Thoracic aorta (tissue), 2 donors: ENCODE measurements around the gene GUCY1A2. TPM values are rescaled to one million over a fixed set of nuclear protein-coding genes. Genes with fewer than 3 reads are reported as not detected.

Experiments used
- ATAC-seq: fragments of 150-250 bp; one replicate; pipeline ENCODE4 v1.8.0; 2017; ENCODE audit warnings: low read depth; ENCODE audit not compliant: insufficient number of reproducible peaks, low FRiP score
- DNase-seq: peaks from one replicate; pipeline ENCODE4 v3.0.0-alpha.2; 2020; ENCODE audit warnings: low spot score
- H3K27ac ChIP-seq, 2 donors: fragments of 200-600 bp; sonication (generic); 1 replicate in 1 of 2; 2 replicates in 1 of 2; pipeline ENCODE4 v1.5.1; 2016; ENCODE audit warnings: mild to moderate bottlenecking in 2 of 2, moderate library complexity in 2 of 2
- H3K27me3 ChIP-seq: fragments of 200-600 bp; sonication (generic); replicated peaks from 2 replicates; pipeline ENCODE4 v1.6.0; 2016; ENCODE audit warnings: mild to moderate bottlenecking; ENCODE audit not compliant: insufficient read depth
- H3K36me3 ChIP-seq: fragments of 200-600 bp; sonication (generic); one replicate; pipeline ENCODE4 v1.5.1; 2016
- H3K4me1 ChIP-seq, 2 donors: fragments of 200-600 bp; sonication (generic); 1 replicate in 1 of 2; 2 replicates in 1 of 2; pipeline versions ENCODE4 v1.5.1 to v1.6.0; 2016; ENCODE audit warnings: low read depth in 2 of 2, mild to moderate bottlenecking in 1 of 2; ENCODE audit not compliant: control insufficient read depth in 1 of 2
- H3K4me3 ChIP-seq: fragments of 200-600 bp; sonication (generic); 2 replicates; pipeline ENCODE4 v1.5.1; 2016; ENCODE audit warnings: mild to moderate bottlenecking
- H3K9me3 ChIP-seq: fragments of 200-600 bp; sonication (generic); 2 replicates; pipeline ENCODE4 v1.5.1; 2016
- total RNA-seq, 2 donors: library from RNA; depleted of rRNA; stranded (reverse); fragments of >200 nt; gene quantifications; one replicate each; pipeline versions ENCODE4 v1.1.0 to v1.2.3, GENCODE V29; 2016
- TF ChIP-seq, protein P1 (sequence below): fragments of 200-600 bp; sonication (generic); IDR thresholded peaks from one replicate; pipeline ENCODE4 v1.5.1; 2019; ENCODE audit warnings: antibody characterized with exemption

GUCY1A2 gene
- total RNA-seq, 2 donors from 2014 or later = 5.3 to 9.4 TPM

GRCh38 chr11:106988151-106989077 lies 29.9 kb downstream of the GUCY1A2 start:
- no peak overlapping the region for H3K27ac ChIP-seq
- TF ChIP-seq, protein P1, sequence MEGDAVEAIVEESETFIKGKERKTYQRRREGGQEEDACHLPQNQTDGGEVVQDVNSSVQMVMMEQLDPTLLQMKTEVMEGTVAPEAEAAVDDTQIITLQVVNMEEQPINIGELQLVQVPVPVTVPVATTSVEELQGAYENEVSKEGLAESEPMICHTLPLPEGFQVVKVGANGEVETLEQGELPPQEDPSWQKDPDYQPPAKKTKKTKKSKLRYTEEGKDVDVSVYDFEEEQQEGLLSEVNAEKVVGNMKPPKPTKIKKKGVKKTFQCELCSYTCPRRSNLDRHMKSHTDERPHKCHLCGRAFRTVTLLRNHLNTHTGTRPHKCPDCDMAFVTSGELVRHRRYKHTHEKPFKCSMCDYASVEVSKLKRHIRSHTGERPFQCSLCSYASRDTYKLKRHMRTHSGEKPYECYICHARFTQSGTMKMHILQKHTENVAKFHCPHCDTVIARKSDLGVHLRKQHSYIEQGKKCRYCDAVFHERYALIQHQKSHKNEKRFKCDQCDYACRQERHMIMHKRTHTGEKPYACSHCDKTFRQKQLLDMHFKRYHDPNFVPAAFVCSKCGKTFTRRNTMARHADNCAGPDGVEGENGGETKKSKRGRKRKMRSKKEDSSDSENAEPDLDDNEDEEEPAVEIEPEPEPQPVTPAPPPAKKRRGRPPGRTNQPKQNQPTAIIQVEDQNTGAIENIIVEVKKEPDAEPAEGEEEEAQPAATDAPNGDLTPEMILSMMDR = no peak
- no peaks in the 10 kb centered on the region for H3K27me3 ChIP-seq

GRCh38 chr11:106986673-106987072 lies 31.6 kb downstream of the GUCY1A2 start:
- H3K9me3 ChIP-seq = no peaks in the 10 kb centered on the region
- H3K4me3 ChIP-seq = no peak overlapping the region
- no peak for DNase-seq
- no peaks in the 10 kb centered on the region for H3K27me3 ChIP-seq
- ATAC-seq = no peak
- H3K4me1 ChIP-seq = peaks cover 5 to 14% of the 10 kb centered on the region in 2 donors
- TF ChIP-seq, protein P1 = no peak
- no peaks in the 10 kb centered on the region for H3K36me3 ChIP-seq
- H3K27ac ChIP-seq = no peak overlapping the region

More at GRCh38 chr11:106988151-106989077, 29.9 kb downstream of the GUCY1A2 start:
- no peak overlapping the region for H3K4me3 ChIP-seq
- no peaks in the 10 kb centered on the region for H3K36me3 ChIP-seq
- H3K4me1 ChIP-seq = peaks cover 5 to 14% of the 10 kb centered on the region in 2 donors
- ATAC-seq (peak; percentile 31), DNase-seq (no peak)
- H3K9me3 ChIP-seq = no peaks in the 10 kb centered on the region

DNA sequence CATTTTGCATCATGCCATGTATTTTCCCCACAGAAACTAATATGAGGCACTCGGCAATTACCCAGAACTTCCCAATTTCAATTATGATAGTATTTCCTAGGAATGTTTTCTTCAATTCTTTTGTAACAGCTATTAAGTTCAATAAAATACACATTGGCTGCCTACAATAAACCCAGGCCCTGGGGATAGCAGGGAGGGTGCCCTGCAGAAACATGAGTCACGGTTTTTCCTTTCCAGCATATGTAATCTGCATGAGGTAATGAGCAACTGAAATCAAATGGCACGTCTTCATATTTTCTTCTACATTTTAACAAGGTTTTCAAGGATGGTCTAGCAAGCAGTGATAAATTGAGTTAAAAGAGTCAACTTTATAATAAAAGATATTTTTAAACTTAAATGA lies 32.0 kb downstream of the GUCY1A2 start:
- H3K4me3 ChIP-seq = no peak overlapping the region
- H3K36me3 ChIP-seq = no peaks in the 10 kb centered on the region
- no peaks in the 10 kb centered on the region for H3K27me3 ChIP-seq
- TF ChIP-seq, protein P1 = no peak
- no peak for ATAC-seq
- H3K9me3 ChIP-seq = no peaks in the 10 kb centered on the region
- peaks cover 5 to 14% of the 10 kb centered on the region in 2 donors for H3K4me1 ChIP-seq
- no peak overlapping the region for H3K27ac ChIP-seq
- no peak for DNase-seq

GRCh38 chr11:106983991-106984390 lies 34.3 kb downstream of the GUCY1A2 start:
- Histone ChIP-seq H3K4me1 (peaks cover 5 to 13% of the 10 kb centered on the region in 2 donors), H3K4me3 (no peak overlapping the region), H3K27me3 (no peaks in the 10 kb centered on the region), H3K27ac (no peak overlapping the region), H3K36me3 (no peaks in the 10 kb centered on the region), H3K9me3 (no peaks in the 10 kb centered on the region)
- ATAC-seq = no peak
- TF ChIP-seq, protein P1 = no peak
- no peak for DNase-seq

- ATAC-seq (no peak), DNase-seq (no peak)
- TF ChIP-seq, protein P1 = no peak
- H3K36me3 ChIP-seq = no peaks in the 10 kb centered on the region
- no peak overlapping the region for H3K27ac ChIP-seq
- H3K27me3 ChIP-seq = no peaks in the 10 kb centered on the region
- H3K4me3 ChIP-seq = no peak overlapping the region
- peaks cover 5 to 6% of the 10 kb centered on the region in 2 donors for H3K4me1 ChIP-seq
- H3K9me3 ChIP-seq = no peaks in the 10 kb centered on the region
Measured at GRCh38 chr11:106983261-106983660, 35.0 kb downstream of the GUCY1A2 start.
